Small intestine (tissue), 7 donors: ENCODE results near the gene AK5. TPM values are rescaled to one million over a fixed set of nuclear protein-coding genes. Genes with fewer than 3 reads are reported as not detected.

Experiments used
- DNase-seq, 2 donors: peaks; one replicate each; pipeline versions ENCODE4 v3.0.0 to v3.0.0-alpha.2; 2013
- FAIRE-seq: peaks from 2 replicates; lab custom pipeline; 2012; peaks lifted over from hg19 to GRCh38; lab: Jason Lieb, UNC
- H3K27ac ChIP-seq, 3 donors: one replicate each; pipeline ENCODE4 v1.5.1; 2013; ENCODE audit warnings: low read length in 2 of 3, mild to moderate bottlenecking in 2 of 3, control low read depth in 1 of 3, inconsistent platforms in 1 of 3, low read depth in 1 of 3, moderate library complexity in 1 of 3
- H3K27me3 ChIP-seq, 3 donors: one replicate each; pipeline ENCODE4 v1.6.1; 2013; ENCODE audit warnings: low read length in 3 of 3, inconsistent platforms in 1 of 3; ENCODE audit not compliant: control insufficient read depth in 3 of 3, insufficient read depth in 3 of 3
- H3K36me3 ChIP-seq, 3 donors: one replicate each; pipeline ENCODE4 v1.6.1; 2013; ENCODE audit warnings: low read length in 3 of 3, inconsistent platforms in 1 of 3, low read depth in 1 of 3, mild to moderate bottlenecking in 1 of 3, moderate library complexity in 1 of 3; ENCODE audit not compliant: control insufficient read depth in 3 of 3, insufficient read depth in 2 of 3
- H3K4me1 ChIP-seq, 3 donors: one replicate each; pipeline ENCODE4 v1.6.1; 2013; ENCODE audit warnings: low read length in 2 of 3, inconsistent platforms in 1 of 3, low read depth in 1 of 3, mild to moderate bottlenecking in 1 of 3, moderate library complexity in 1 of 3; ENCODE audit not compliant: control insufficient read depth in 3 of 3, insufficient read depth in 2 of 3
- H3K4me3 ChIP-seq, 3 donors: one replicate each; pipeline ENCODE4 v1.5.1; 2013; ENCODE audit warnings: low read length in 3 of 3, control low read depth in 1 of 3, inconsistent platforms in 1 of 3, low read depth in 1 of 3, mild to moderate bottlenecking in 1 of 3, moderate library complexity in 1 of 3
- H3K9me3 ChIP-seq, 2 donors: one replicate each; pipeline ENCODE4 v1.6.1; 2013; ENCODE audit warnings: low read depth in 1 of 2, low read length in 1 of 2; ENCODE audit not compliant: control insufficient read depth in 2 of 2, insufficient read depth in 1 of 2
- WGBS, 3 donors: extraction: QIAGEN DNeasy Blood & Tissue Kit; methylation state at CpG; one replicate each; pipeline ENCODE4 v1.1.7; 2013; 5-methylcytosine and 5-hydroxymethylcytosine counted together
- polyA plus RNA-seq, 4 donors: library from polyadenylated mRNA; stranded (reverse) in 3 of 4; unstranded in 1 of 4; fragments of 200-250 nt in 3 of 4; fragments of 120-200 nt in 1 of 4; gene quantifications; one replicate each; pipeline versions ENCODE4 v1.2.1 to v1.2.3, GENCODE V29; 2013
- donor health status: healthy with polysubstance abuse.
- donor health status: control.
- donor health status: control.
- donor health status: Bipolar disorder and iron deficiency.
- donor health status: healthy.

Gene AK5
- polyA plus RNA-seq, 4 donors = 0.27 to 2.6 (median 0.61) TPM; not detected in 1

DNA sequence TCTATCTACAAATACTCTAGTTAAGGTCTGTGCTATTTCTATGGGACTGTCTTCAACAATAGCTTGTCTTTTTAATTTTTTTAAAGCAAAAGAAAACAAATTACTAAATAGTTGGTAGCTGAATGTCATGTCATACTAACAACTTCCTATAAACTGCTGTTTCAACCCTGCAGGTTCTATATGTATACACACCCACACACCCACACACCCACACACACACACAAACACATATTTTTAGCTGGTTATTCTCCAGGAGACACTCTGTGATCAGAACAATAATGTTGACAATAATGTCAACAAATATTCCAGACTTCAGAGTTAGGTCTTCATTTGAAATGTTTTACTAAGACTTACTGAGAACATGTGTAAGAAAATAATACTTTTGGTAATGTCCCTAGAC is 66.7 kb downstream of the AK5 start:
- Histone ChIP-seq H3K36me3 (no peaks in the 10 kb centered on the region), H3K27ac (no peak overlapping the region), H3K4me1 (no peaks in the 10 kb centered on the region), H3K9me3 (no peaks in the 10 kb centered on the region), H3K4me3 (no peak overlapping the region), H3K27me3 (no peaks in the 10 kb centered on the region)
- FAIRE-seq (no peak), DNase-seq (no peak)

DNA sequence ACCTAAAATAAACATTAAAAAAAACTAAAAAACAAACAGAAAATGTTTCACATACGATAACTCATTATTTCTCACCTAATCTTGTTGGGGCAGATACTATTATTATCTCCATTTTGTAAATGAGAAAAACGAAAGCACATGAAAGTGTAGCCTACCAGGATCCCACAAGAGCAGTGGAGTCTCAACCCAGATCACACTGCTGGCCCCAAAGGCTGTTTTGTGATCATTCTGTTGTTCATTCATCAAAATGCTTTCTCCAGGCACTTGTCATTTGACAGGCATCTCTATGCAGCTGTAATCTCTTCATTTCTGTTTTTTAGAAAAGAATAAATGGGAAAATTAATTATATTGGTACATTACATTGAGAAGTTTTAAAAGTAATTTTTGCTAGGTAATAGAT is 67.5 kb downstream of the AK5 start:
- H3K27me3 ChIP-seq = no peaks in the 10 kb centered on the region
- H3K9me3 ChIP-seq = no peaks in the 10 kb centered on the region
- no peak overlapping the region for H3K4me3 ChIP-seq
- no peak overlapping the region for H3K27ac ChIP-seq
- FAIRE-seq (no peak), DNase-seq (no peak)
- no peaks in the 10 kb centered on the region for H3K36me3 ChIP-seq
- 40 to 75% (median 56%) methylated on average over 2 of the region's 2 CpGs for WGBS, 3 donors
- H3K4me1 ChIP-seq = no peaks in the 10 kb centered on the region

DNA sequence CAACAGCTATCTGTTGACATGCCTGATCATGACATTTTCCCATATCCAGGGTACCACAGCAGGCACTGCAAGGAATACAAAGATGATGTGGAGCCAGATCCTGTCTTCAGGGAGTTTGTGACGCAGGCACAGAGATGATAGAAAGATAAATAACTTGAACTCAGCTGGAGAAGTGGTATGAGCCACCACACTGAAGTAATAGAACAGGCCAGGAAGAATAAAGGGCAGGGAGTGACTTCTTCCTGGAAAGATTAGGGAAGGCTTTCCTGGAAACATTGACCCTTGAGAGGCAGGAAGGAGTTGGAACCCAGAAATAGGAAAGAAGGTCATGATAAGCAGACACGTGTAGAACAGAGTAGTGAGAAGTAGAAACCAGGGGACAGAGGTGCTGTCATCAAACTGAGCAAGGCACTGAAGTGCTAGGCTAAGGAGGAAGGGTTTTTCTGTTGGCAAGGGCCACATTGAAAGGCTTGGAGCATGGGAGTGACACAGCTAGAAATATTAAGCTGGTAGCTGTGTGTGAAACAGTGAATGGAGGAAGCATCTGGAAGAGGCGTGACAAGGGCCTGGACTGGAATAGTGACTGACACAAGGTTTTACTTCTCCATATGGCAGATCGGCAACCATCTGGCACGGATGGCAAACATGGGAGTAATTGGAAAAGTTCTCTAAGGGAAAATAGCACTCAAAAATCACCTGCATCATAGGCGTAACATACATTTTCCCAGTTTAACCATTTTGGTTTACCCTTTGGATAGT is 68.4 kb downstream of the AK5 start:
- no peaks in the 10 kb centered on the region for H3K27me3 ChIP-seq
- 73 to 78% (median 77%) methylated on average over 6 of the region's 6 CpGs for whole genome bisulfite sequencing, 3 donors
- no peaks in the 10 kb centered on the region for H3K36me3 ChIP-seq
- no peak overlapping the region for H3K27ac ChIP-seq
- H3K4me3 ChIP-seq = no peak overlapping the region
- DNase-seq (no peak), FAIRE-seq (no peak)
- no peaks in the 10 kb centered on the region for H3K9me3 ChIP-seq
- no peaks in the 10 kb centered on the region for H3K4me1 ChIP-seq

DNA sequence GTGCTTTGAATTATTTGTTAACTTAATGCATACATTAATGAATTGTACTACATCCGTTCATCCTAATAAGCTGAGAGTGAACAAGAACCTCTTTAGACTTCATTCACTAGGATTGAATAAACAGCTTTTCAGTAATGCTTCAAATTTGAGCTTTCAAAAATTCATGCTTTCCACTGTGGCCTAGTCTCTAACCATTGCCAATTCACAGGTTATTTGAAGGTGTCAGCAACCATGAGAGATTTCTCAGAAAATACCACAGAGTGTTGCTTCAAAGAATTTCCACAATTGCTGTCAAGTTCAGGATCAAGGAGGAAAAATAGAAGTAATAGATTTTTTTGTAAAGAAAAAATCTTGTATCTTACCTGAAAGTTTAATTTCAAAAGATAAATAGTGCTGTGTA is 72.7 kb downstream of the AK5 start:
- no peaks in the 10 kb centered on the region for H3K27me3 ChIP-seq
- DNase-seq (no peak), FAIRE-seq (no peak)
- H3K9me3 ChIP-seq = no peaks in the 10 kb centered on the region
- no peak overlapping the region for H3K27ac ChIP-seq
- WGBS, 3 donors = 67 to 85% (median 75%) methylated on average over 1 of the region's 1 CpG
- no peak overlapping the region for H3K4me3 ChIP-seq
- H3K4me1 ChIP-seq = no peaks in the 10 kb centered on the region
- no peaks in the 10 kb centered on the region for H3K36me3 ChIP-seq

DNA sequence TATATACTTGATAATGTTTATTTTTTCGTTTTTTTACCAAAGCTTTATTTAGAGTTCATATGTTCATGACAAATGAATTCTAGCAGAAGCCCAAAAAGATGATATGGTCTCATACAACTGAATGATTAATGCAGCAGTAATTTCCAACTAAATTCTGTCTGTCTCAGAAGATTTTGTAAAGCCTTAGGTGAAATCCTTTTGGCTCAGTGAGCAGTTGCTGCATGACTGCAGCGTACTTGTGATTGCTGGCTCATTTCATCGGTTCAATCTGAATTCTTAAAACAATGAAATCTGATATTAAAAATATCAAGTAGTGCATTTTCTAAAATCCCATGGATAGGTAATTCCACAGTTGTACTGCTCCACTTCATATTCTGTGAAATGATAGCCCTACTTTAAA is 73.2 kb downstream of the AK5 start:
- H3K27me3 ChIP-seq = no peaks in the 10 kb centered on the region
- H3K36me3 ChIP-seq = no peaks in the 10 kb centered on the region
- H3K27ac ChIP-seq = no peak overlapping the region
- WGBS, 3 donors = 71 to 81% (median 74%) methylated on average over 3 of the region's 3 CpGs
- no peak overlapping the region for H3K4me3 ChIP-seq
- no peaks in the 10 kb centered on the region for H3K4me1 ChIP-seq
- FAIRE-seq = no peak
- no peak for DNase-seq
- no peaks in the 10 kb centered on the region for H3K9me3 ChIP-seq

DNA sequence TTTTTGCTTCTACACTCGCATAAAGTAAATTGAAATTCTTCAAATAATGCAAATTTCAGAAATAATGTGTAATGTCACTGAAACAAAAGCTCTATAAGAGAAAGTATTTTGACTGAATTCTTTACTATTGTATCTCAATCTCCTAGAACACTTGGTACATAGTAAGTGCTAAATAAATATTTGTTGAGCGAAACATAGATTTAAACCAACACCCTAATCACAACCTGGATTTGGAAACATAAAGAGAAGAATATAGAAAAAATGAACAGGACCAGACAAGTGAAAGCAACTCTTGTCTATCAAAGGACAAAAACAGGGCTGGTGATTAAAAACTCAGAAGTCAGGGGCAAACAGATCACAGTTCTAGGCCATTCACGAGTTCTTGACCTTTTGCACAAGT is 74.3 kb downstream of the AK5 start:
- no peak for FAIRE-seq
- H3K4me1 ChIP-seq = no peaks in the 10 kb centered on the region
- DNase-seq = no peak
- 74 to 83% (median 78%) methylated on average over 3 of the region's 3 CpGs for WGBS, 3 donors
- no peaks in the 10 kb centered on the region for H3K9me3 ChIP-seq
- H3K27me3 ChIP-seq = no peaks in the 10 kb centered on the region
- no peak overlapping the region for H3K4me3 ChIP-seq
- H3K36me3 ChIP-seq = no peaks in the 10 kb centered on the region
- H3K27ac ChIP-seq = no peak overlapping the region

DNA sequence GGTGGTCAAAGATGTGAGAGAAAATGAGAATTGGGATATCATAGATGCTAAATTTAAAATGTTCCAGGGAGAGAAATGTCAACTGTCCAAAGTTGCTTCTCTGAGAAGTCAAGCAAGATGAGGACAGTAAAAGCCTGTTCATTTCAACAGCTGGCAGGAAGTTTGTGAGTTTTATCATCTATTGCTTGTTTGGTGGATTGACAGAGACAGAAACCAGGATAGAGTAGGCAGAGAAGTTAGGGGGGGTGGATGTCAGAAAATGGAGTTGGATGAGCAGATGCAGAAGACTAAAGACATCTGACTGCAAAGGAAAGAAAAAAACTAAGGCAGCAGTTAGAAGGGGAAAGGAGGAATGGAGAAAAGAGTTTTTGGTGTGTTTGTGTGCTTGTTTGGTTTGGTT is 78.4 kb downstream of the AK5 start:
- no peaks in the 10 kb centered on the region for H3K9me3 ChIP-seq
- no peaks in the 10 kb centered on the region for H3K4me1 ChIP-seq
- no peak overlapping the region for H3K27ac ChIP-seq
- no peaks in the 10 kb centered on the region for H3K36me3 ChIP-seq
- FAIRE-seq (no peak), DNase-seq (no peak)
- H3K27me3 ChIP-seq = no peaks in the 10 kb centered on the region
- no peak overlapping the region for H3K4me3 ChIP-seq

DNA sequence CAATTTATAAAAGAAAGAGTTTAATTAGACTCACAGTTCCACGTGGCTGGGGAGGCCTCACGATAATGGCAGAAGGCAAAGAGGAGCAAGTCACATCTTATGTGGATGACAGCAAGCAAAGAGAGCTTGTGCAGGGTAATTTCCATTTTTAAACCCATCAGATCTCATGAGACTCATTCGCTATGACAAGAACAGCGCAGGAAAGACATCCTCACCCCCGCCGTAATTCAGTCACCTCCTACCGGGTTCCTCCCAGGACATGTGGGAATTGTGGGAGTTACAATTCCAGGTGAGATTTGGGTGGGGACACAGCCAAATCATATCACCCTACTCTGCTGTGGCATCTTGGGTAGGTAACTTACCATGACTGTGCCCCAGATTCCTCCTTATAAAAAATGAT is 79.8 kb downstream of the AK5 start:
- FAIRE-seq (no peak), DNase-seq (no peak)
- no peaks in the 10 kb centered on the region for H3K9me3 ChIP-seq
- no peak overlapping the region for H3K27ac ChIP-seq
- H3K4me3 ChIP-seq = no peak overlapping the region
- H3K36me3 ChIP-seq = no peaks in the 10 kb centered on the region
- H3K27me3 ChIP-seq = no peaks in the 10 kb centered on the region
- WGBS, 3 donors = 91 to 93% (median 93%) methylated on average over 7 of the region's 7 CpGs
- H3K4me1 ChIP-seq = no peaks in the 10 kb centered on the region

DNA sequence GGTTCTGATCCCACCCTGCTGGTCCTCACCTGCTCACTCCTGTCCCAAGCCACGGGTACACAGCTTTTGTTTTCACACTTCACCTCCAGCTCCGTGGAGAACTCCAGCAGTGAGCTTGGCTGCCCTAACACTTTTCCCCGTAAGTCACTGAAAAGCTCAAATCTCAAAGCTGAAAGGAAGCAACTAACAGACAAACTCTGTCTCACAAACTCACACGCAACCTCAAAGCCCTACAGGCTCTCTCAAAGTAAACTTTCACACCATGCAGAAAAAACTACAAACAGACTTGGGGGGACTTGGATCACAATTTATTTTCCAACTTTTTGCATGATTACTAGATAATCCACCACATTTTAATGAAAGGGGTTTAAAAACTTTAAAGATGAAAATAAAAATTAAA is 88.3 kb downstream of the AK5 start:
- Histone ChIP-seq H3K27me3 (peaks cover 0 to 5% (median 0%) of the 10 kb centered on the region in 3 donors), H3K9me3 (no peaks in the 10 kb centered on the region), H3K27ac (no peak overlapping the region), H3K4me3 (no peak overlapping the region), H3K4me1 (no peaks in the 10 kb centered on the region), H3K36me3 (no peaks in the 10 kb centered on the region)
- 41 to 43% (median 41%) methylated on average over 4 of the region's 4 CpGs for WGBS, 3 donors
- DNase-seq (no peak), FAIRE-seq (no peak)
